ENCODE measurements around the gene ASAP2. TPM values are rescaled to one million over a fixed set of nuclear protein-coding genes. Genes with fewer than 3 reads are reported as not detected.
"Not testable (repeated sequence)": the region's sequence is repeated elsewhere in the genome, so short reads cannot be mapped to it uniquely, and the experiment has no call there.

The ASAP2 gene
- total RNA-seq, 1 donor from 2014 or later, result 10.1 TPM

- DNase-seq (peak; percentile 59), ATAC-seq (peak; percentile 8)
- intact Hi-C loops (cut with micrococcal nuclease), result loop anchor here (10.0 kb wide), 1 partner anchor 118 kb away; no protein-coding TSS in a partner anchor
Observed at GRCh38 chr2:9206991-9207640, 504 bp downstream of the ASAP2 start.

GRCh38 chr2:9207641-9208311, 1.2 kb downstream of the ASAP2 start:
- ATAC-seq, result peak; percentile 7
- intact Hi-C loops (cut with micrococcal nuclease), result loop anchor here (10.0 kb wide), 1 partner anchor 117 kb away; no protein-coding TSS in a partner anchor
- DNase-seq, result peak; percentile 40

GRCh38 chr2:9208875-9209274, 2.3 kb downstream of the ASAP2 start:
- ATAC-seq (no peak), DNase-seq (no peak)
- intact Hi-C loops (cut with micrococcal nuclease), result loop anchor here (10.0 kb wide), 1 partner anchor 116 kb away; no protein-coding TSS in a partner anchor

GRCh38 chr2:9210030-9210429, 3.4 kb downstream of the ASAP2 start:
- intact Hi-C loops (cut with micrococcal nuclease), result no loop called here
- no peak for ATAC-seq
- DNase-seq, result no peak

GRCh38 chr2:9211496-9211895, 4.9 kb downstream of the ASAP2 start:
- DNase-seq (peak; percentile 66), ATAC-seq (peak; percentile 77)
- intact Hi-C loops (cut with micrococcal nuclease), result no loop called here

- intact Hi-C loops (cut with micrococcal nuclease), result no loop called here
- ATAC-seq (no peak), DNase-seq (no peak)
Observed at GRCh38 chr2:9212010-9212635, 5.5 kb downstream of the ASAP2 start.

GRCh38 chr2:9212661-9213411, 6.2 kb downstream of the ASAP2 start:
- DNase-seq (peak; percentile 46), ATAC-seq (peak; percentile 49)
- intact Hi-C loops (cut with micrococcal nuclease), result no loop called here

GRCh38 chr2:9213477-9214051, 7.0 kb downstream of the ASAP2 start:
- DNase-seq, result no peak
- intact Hi-C loops (cut with micrococcal nuclease), result no loop called here
- no peak for ATAC-seq

GRCh38 chr2:9214873-9215272, 8.3 kb downstream of the ASAP2 start:
- intact Hi-C loops (cut with micrococcal nuclease), result no loop called here
- DNase-seq, result no peak
- no peak for ATAC-seq

- no peak for DNase-seq
- intact Hi-C loops (cut with micrococcal nuclease), result no loop called here
- ATAC-seq, result no peak
Observed at GRCh38 chr2:9215680-9216079, 9.1 kb downstream of the ASAP2 start.

GRCh38 chr2:9216143-9216542, 9.5 kb downstream of the ASAP2 start:
- intact Hi-C loops (cut with micrococcal nuclease); ATAC-seq: not testable (repeated sequence)

GRCh38 chr2:9217838-9218770, 11.5 kb downstream of the ASAP2 start:
- DNase-seq, result no peak
- peak; percentile 23 for ATAC-seq
- intact Hi-C loops (cut with micrococcal nuclease), result no loop called here

More at GRCh38 chr2:9216143-9216542, 9.5 kb downstream of the ASAP2 start:
- not testable (repeated sequence) for DNase-seq

- DNase-seq (no peak), ATAC-seq (no peak)
- intact Hi-C loops (cut with micrococcal nuclease), result no loop called here
Observed at GRCh38 chr2:9219027-9219445, 12.4 kb downstream of the ASAP2 start.

- intact Hi-C loops (cut with micrococcal nuclease), result no loop called here
- ATAC-seq (no peak), DNase-seq (no peak)
Observed at GRCh38 chr2:9220201-9220600, 13.6 kb downstream of the ASAP2 start.

GRCh38 chr2:9221223-9221622, 14.6 kb downstream of the ASAP2 start:
- DNase-seq (peak; percentile 43), ATAC-seq (peak; percentile 61)
- intact Hi-C loops (cut with micrococcal nuclease), result no loop called here

GRCh38 chr2:9222239-9222892, 15.8 kb downstream of the ASAP2 start:
- DNase-seq (no peak), ATAC-seq (peak; percentile 72)
- intact Hi-C loops (cut with micrococcal nuclease), result no loop called here

- ATAC-seq, result no peak
- intact Hi-C loops (cut with micrococcal nuclease), result no loop called here
- DNase-seq, result no peak
Observed at GRCh38 chr2:9222893-9223287, 16.3 kb downstream of the ASAP2 start.

- no peak for ATAC-seq
- intact Hi-C loops (cut with micrococcal nuclease), result no loop called here
- DNase-seq, result no peak
Observed at GRCh38 chr2:9225806-9226205, 19.2 kb downstream of the ASAP2 start.
